Stimulated activated CD4-positive, alpha-beta T cell treated with anti-CD3 and anti-CD28 coated beads, Interleukin-12 subunit alpha, Interleukin-12 subunit beta, amount 100 ng/mL, for 24 hours (primary cell): ENCODE data around the gene MAGI2.

Experiments used
- DNase-seq, 2 experiments: peaks; one replicate each; pipeline ENCODE4 v3.0.0-alpha.2; 2020; ENCODE audit warnings: low read depth in 2 of 2

The MAGI2 gene

DNA sequence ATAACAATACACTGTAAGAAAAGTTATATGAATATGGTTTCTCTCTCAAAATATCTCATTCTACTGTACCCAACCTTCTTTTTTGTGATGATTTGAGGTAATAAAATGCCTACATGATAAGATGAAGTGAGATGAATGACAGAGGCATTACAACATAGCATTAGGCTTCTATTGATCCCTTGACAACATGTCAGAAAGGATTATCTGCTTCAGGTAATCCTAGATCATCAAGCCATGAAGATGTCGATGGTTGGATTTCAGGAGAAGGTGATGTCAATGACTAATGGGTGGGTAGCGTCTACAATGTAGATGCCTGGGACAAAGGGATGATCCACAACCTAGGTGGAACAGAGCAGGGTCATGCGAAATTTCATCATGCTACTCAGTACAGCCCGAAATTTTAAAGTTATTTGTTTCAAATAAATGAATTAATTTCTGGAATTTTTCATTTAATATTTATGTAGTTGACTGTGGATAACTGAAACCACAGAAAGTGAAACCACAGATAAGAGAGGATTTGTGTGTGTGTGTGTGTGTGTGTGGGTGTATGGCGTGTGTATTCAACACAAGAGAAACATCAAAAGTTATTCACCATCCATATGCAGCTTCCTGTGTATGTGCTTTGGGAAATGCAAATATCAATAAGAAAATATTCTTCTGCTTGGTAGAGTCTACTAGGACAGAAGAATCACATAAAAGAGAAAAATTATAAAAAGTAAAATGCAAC lies 77.0 kb downstream of the MAGI2 start:
- DNase-seq, result no peak

DNA sequence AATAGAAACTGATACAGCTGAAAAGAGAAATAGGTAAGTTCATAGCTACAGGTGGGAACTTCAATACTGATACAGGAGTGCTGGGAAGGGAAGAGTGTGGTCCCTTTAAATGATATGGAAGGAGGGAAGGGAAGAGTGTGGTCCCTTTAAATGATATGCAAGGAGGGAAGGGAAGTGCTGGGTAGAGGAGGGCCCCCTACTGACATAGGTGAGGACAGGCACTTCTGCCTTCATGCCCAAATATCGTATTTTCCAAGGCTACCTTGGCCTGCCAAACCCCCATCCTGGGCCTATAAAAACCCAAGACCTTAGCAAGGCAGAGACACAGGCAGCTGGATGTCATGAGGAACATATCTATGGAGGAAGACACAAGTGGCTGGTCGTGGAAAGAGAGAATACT lies 92.3 kb downstream of the MAGI2 start:
- no peak for DNase-seq

DNA sequence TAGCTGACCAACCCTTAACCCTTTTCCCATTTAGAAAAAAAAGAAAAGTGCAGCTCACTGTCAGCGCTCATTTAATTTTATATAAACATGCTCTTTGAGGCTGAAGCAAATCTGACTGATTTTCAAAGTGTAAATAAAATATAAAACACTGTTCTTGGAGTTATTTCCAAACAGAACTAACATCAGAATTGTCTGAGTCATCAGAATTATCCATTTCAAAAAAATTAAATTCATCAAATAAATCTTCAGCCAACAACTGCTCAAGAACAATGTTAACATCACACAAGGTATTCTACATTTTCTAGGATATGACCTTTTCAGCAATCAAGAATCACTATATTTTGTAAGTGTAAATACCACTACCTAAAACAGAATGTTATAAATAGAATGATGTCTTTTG lies 93.6 kb downstream of the MAGI2 start:
- DNase-seq, result no peak

DNA sequence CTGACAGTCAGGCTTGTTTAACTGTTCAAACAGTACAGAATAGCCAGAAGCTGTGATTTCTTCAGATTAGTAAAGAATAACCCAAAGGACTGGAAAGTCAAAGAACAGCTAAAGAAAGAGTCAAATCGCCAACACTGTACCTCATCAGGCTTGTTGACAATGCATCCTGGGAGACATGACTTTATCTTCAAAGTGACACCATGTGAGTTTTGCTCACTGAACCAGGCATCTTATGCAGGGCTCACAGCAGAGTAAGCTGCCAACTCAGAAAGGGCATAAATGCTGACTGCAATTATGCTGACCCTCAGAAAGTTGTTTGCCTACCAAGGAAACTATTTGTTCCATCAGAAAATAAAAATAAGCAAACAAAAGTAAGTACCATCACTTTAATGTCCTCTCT lies 96.4 kb downstream of the MAGI2 start:
- DNase-seq, result no peak

DNA sequence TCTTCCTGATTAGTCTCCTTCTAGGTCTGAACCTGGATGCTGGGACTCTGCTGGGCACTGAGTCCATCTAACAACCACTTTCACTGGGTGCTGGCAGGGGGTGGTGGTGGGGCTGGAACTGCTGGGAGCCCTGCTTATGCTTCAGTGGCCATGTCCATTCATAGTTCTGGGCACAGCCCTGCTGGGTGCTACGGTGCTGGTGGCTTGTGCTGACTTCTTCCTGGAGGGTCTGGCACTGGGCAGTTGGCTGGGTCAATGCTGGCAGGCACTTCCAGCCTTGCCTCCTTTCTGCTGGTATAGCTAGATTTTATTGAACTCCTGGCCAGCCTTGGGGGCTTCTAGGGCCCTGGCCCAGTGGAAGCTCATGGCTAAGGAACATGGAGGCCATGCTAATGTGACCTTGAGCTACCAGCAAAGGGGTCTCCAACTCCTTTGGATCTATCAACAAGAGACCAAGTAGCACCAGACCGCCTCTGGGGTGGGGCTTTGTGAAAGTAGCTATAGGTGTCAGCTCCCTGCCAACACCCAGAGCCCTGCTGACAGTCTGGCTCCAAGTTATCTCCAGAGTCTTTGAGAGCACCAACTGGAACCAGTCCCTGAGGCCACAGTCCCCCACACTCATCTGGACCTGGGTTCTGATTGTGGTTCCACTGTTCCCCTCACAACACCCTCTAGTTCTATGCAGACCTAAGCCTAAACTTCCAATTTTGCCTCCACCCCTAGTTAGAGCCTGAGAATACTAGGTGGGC lies 99.6 kb downstream of the MAGI2 start:
- no peak for DNase-seq

DNA sequence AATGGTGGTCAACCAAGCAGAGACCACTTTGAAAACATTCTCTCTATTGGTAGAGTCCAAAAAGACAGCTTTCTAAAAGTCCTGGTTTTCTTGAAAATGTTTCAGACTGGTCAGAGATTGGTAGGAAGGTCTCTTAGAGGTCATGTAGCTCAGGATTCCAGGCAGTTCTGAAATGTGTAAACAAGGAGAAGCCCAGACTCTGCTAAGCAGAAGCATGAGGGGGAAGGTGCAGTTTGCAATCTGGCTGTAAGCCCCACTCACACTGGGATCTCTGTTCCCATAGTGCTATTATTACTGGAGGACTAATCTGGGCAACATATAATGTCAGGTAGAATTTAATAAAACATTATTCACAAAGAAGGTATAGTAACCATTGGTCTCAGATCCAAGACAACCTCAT lies 101.1 kb downstream of the MAGI2 start:
- no peak for DNase-seq

DNA sequence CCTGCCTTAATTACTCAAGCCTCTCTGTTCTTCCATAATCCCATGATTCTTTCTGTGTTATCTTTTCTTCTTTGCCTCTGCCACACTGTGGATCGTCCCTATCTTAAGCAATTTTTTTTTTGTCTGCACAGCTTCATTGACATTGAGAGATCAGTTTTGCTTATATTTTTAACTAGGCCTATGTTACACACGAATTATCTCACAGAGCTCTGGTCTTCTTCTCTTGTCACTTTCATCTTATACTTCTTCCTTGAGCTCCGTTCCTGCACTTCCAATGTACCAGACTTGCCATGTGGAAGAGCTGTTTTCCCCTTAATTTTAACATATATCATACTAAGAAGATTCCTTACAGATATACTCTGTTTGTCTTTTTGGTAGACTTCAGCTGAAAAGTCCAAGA lies 106.1 kb downstream of the MAGI2 start:
- DNase-seq, result no peak

DNA sequence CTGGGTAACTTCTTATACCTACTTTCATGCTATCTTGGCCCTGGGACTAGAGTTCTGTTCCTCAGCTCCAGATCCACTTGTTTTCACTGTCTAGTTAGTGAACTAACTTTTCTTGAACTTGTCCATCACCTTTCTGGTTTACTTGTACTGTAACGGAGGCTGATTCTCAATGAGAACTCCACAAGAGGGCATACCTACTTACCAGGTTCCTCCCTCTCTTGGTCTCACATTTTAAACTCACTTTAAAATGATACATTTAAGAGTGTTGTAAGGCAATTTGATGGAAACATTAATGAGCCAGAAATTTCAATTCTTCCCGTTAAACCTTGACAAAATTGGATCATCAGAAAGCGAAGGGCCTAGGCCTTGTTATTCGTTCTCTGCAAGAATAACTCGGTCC lies 111.6 kb downstream of the MAGI2 start:
- DNase-seq, result no peak

DNA sequence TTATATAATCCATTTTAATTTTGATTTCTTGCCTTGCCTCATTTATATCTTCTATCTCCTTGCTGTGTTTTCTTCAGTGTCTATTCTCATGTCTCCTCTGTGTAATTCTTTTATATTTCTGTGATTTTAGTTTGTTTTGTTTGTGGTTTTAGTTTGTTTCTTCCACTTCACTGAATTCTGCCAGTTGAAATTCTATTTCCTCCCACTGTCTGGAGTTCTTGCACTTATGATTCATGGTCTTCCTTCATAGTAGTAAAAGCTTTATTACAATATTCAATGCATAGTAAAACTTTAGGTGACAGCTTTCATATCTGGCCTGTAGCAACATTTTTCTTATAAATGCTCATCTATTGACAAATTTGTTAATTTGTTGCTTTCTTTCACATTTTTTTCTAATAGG lies 113.3 kb downstream of the MAGI2 start:
- no peak for DNase-seq

DNA sequence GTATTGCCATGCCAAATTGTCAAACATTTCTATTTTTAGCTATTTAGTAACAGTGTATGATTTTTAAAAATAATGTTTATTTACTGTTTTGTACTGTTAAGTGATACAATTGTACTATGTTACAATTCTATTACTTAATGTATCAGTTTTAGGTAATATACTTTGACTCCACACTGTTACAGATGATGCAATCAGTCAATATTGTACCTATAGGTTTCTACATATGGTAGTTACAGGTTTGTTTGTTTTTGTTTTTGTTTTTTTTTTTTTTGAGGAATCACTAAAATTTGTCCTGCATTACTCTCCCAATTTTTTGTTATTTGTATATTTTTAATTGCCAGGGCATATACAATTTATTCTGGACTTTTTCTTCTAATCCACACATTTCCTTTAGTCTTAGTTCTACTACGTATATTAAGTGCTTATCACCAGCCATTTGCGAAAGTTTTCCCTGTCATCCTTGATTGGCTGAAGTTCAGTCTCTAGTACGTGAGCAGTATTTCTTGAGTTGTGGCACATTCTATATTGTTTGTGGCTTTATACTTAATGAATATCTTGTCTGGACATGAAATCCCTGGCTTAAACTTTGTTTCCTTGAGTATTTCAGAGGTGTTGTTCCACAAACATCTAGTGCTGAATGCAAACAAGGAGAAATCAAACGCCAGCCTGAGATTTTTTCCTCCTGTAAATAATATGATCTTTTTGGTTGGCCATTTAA lies 114.1 kb downstream of the MAGI2 start:
- DNase-seq, result no peak

DNA sequence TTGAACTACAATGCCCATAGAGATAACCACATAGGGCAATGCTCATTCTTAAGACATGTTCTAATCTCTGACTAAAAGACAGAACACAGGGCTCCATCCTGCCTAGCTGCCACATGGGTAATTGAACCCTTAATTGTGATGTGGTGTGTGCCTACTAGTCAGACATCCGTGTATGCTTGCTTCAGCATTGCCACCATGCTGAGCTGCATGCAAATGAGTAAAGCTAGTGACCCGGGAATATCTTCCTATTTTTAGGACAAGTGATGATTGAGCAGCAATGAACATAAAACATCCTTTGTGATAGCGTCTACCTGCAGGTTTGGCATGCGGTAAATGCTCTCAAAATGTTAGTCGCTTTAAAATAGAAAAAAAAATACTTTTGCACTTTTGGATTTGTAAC lies 115.8 kb downstream of the MAGI2 start:
- no peak for DNase-seq

DNA sequence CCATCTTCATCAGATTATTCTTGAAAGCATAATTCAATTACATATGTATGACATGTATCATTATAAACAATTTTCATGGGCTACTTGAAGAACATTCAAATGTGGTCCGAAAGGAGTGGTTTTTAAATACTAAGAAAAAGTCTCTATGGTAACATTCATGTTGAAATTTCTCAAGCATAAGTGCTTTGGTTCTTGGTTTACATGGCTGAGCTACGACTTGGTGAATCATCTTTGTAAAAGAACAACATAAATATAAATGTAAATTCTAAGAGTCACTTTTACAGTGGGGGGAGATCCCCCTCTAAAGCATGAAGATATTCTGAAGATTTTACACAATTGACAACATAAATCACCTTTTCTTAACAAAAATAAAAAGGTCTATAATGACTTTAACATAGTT lies 118.6 kb downstream of the MAGI2 start:
- DNase-seq, result no peak

DNA sequence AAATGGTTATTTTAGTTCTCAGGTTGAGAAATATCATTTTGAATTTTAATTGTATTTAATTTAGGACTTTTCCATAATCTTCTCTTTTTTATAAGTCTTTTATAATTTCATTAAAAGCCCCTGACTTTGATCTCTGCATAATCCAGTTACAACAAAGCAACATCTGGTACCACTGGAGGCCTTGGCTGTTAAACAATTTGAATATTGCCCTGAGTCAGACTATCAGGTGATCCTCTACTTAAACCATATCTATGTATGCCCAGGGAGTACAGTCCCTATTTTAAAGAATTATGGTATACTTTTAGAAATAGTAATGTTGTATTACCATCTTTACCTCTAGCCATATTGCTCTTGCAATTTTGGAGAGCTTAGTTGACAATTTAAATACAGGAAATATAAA lies 119.1 kb downstream of the MAGI2 start:
- no peak for DNase-seq

DNA sequence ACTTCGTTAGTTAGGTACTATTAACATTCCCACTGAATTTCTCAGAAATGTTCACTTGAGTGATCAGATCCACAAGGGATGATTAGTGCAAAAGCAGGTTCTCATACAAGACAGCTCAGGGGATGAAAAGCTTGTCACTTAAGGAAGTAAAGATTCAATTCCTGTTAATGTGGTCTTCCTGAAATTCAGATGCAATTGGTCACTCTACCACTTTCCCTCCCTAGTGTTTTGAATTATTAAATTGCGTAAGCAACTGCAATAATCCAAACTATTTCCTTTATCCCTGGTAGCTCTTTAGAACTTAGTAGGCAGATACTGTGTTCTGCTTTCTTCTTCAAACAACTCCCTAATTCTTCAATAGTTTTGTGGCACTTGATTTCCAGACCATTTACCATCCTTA lies 121.4 kb downstream of the MAGI2 start:
- no peak for DNase-seq

DNA sequence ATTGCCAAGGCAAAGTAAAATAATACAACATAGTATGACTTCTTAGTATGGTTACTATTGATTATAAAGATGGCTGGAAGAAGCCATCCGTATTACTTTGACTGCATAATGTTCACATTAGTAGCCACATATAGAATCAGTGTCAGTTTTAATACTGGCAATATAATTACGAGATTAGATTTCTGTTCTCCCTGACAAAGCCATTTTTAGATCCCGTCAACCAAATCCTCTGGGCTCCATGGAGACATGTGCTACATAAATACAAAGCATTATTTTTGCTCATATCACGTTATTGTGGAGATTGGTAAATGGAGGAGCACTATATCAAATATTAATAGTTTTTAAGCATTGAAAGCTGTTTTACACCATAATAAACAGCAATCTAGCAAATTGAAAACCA lies 124.0 kb downstream of the MAGI2 start:
- DNase-seq, result no peak

DNA sequence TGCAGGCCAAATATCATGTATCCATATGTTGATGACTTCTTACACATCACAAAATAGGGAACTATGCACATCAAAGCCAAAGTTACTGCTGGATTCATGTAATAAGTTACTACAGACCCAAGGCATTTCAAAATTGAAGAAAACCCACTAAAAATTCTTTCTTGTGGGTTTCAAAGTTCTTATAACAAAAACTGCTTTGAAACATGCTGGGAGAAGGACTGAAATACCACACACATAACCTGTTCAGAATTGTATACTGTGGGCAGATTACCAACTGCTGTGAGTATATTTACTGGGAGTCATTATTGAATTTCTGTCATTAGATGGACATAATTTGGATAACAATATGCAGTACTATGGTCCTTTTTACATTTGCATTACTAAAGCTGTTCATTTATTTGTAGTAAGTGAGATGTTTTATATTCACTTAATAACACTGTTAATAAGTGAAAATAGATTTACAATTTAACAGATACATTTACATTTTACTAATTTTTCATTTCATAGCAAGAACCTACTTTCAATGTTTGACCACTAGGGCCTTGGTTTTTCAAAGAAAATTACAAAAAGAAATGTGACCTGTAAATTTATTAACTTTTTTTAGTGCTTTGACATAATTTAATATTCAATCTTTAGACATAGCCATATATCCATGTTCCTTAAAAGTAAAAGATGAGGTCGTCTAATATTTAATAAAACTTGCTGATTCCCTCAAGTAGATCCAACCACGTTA lies 132.6 kb downstream of the MAGI2 start:
- DNase-seq, result no peak

DNA sequence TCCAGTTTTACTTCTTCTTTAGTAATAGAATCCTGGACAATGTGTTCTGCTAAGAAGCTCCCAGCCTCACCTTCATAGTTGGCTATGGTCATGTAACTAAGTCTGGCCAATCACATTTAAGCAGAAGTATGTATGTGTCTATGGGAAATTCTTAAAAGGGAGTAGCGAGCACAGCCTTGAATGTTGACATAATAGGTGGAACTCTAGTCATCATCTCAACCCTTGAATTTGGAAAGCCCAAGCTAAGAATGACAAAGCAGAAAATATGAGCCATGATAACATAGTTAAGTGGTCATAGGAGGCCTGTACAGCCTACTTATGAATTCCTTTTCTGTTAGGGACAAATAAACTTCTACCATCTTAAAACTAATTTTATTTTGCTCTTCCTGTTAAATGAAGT lies 134.1 kb downstream of the MAGI2 start:
- no peak for DNase-seq

DNA sequence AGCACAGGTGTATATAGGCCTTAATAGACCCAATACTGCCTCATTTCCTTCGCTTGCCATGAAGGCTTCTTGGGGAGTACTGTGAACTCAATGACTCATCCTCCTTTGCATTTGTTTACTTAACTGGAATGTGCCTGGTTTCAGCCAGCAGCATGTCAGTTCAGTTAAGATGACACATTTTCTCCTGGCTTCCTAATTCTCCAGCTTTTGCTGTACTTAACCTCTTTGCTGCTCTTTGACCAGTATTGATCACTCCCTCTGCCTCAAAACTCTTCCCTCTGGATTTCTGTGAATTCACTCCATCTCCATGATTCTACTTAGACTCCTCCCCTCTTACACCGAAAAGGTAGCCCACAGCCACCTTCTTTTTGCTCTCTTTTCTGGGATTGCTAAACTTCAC lies 135.7 kb downstream of the MAGI2 start:
- no peak for DNase-seq

DNA sequence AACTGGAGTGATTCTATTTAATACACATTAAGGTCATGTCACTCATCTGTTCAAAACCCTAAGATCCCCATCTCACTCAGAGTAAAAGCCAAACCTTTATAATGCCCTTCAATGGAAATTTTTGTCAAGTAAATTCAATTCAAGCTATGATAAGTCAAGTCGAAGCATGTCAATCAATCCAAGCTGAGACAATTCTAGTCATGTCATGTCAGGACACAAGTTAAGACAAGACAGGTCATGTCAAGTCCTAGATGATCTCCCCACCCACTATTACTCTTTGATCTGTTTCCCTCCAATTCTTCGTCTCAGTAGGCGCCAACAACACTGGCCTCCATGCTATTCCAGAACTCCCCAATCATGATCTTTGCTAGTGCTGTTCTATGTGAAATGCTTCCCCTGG lies 141.4 kb downstream of the MAGI2 start:
- no peak for DNase-seq

DNA sequence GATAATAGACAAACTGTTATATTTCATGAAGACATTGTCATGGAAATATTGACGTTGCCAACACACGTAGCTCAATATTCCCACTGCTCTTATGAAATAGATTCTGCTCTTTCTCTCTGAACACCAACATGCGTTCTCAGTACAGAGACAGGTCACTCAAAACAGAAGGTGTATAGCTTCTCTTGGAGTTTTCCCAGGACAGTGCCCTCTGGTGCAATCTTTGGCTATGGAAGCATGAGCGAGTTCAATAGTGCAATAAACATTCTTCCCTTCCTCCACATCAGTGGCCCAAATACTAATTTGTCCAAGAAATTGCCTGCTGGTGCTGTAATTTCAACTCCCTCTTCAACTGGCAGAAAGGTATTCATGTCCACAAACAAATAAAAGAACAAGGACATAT lies 145.3 kb downstream of the MAGI2 start:
- no peak for DNase-seq

DNA sequence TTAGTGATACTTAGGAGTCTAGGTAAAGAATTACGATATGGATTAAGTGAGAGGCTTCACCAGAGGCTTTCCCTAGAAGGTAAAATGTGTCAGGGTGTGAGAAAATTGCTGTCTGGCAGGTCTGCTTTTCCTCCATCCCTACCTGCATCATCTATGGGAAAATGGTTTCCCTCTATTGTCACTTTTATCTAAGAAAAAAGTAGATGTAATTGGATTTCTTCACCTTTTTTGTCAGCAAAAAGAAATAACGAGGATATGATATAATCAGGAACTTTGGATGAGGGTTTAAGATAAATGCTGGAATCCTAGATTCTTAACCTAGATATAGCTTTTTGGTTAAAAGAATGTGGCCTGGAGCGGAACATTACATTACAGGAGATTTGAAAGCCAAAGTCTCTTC lies 146.1 kb downstream of the MAGI2 start:
- DNase-seq, result no peak

DNA sequence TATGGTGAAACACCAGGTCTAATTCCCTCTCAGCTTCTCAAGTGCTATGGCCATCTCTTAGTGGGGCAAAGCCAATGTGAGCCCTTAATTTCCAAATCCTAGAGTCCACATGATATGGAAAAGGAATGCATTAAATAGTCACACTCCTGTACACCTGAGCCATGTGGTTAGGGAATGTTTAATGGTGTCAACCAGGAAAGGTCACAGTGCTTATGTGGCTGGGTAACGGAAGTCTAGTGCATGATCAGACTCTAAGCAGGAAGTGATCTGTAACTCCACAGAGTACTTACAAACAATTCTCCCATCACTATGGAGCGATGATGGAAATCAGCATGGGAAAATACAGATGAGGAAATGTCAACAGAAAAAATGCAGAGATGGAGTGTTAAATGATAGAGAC lies 148.8 kb downstream of the MAGI2 start:
- no peak for DNase-seq
